Coronary artery (tissue), 2 donors: Measurements from ENCODE around the gene PIP5K1B.

Source experiments
- DNase-seq: peaks from one replicate; pipeline ENCODE4 v3.0.0-alpha.2; 2017; ENCODE audit warnings: low spot score
- H3K27ac ChIP-seq, 2 donors: fragments of 200-600 bp; sonication (generic); one replicate each; pipeline ENCODE4 v1.5.1; 2016 to 2019
- H3K4me3 ChIP-seq: fragments of 200-600 bp; sonication (generic); 2 replicates; pipeline ENCODE4 v1.5.1; 2016; ENCODE audit warnings: mild to moderate bottlenecking, moderate library complexity
- TF ChIP-seq, protein P1 (sequence below): fragments of 200-600 bp; sonication (generic); IDR thresholded peaks from one replicate; pipeline ENCODE4 v1.5.1; 2019; ENCODE audit warnings: antibody characterized with exemption

Gene PIP5K1B

DNA sequence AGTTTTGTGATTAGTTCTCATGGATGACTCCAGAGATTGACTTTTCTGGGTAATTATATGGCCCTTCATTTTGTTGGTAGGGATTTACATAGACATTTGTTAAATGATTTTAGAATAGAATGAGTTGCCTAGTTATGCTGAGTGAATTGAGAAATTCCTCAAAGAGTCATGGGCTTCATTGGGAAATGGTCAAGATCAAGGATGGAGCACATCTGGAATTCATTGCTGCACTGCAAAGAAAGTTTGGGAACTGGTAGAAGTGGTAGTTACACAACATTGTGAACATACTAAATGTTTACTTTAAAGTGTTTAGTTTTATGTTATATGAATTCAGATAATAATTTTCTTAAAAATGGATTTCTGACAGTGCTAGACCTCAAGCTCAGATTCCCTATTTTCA lies 46.5 kb downstream of the PIP5K1B start:
- no peak for DNase-seq
- H3K27ac ChIP-seq = no peak overlapping the region
- no peak overlapping the region for H3K4me3 ChIP-seq
- TF ChIP-seq, protein P1, sequence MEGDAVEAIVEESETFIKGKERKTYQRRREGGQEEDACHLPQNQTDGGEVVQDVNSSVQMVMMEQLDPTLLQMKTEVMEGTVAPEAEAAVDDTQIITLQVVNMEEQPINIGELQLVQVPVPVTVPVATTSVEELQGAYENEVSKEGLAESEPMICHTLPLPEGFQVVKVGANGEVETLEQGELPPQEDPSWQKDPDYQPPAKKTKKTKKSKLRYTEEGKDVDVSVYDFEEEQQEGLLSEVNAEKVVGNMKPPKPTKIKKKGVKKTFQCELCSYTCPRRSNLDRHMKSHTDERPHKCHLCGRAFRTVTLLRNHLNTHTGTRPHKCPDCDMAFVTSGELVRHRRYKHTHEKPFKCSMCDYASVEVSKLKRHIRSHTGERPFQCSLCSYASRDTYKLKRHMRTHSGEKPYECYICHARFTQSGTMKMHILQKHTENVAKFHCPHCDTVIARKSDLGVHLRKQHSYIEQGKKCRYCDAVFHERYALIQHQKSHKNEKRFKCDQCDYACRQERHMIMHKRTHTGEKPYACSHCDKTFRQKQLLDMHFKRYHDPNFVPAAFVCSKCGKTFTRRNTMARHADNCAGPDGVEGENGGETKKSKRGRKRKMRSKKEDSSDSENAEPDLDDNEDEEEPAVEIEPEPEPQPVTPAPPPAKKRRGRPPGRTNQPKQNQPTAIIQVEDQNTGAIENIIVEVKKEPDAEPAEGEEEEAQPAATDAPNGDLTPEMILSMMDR = no peak

DNA sequence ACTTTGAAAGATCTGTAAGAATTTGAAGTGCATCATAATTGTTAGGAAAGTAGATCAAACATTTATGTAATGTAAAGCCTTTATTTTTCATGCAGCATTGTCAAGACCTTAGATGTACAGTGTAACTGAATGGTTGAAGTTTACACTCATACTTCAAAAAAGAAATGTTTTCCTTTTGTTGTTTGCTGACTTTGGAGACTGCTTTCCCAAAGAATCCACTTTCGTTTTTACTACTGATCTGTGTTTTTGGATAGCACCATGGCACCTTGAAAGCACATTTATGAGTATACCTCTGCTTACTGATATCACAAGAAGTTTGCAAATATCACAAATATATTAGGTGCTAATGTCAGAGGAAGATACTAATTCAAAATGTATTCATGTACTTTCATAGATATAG lies 50.0 kb downstream of the PIP5K1B start:
- Histone ChIP-seq H3K4me3 (no peak overlapping the region), H3K27ac (no peak overlapping the region)
- TF ChIP-seq, protein P1 = no peak
- DNase-seq = no peak

DNA sequence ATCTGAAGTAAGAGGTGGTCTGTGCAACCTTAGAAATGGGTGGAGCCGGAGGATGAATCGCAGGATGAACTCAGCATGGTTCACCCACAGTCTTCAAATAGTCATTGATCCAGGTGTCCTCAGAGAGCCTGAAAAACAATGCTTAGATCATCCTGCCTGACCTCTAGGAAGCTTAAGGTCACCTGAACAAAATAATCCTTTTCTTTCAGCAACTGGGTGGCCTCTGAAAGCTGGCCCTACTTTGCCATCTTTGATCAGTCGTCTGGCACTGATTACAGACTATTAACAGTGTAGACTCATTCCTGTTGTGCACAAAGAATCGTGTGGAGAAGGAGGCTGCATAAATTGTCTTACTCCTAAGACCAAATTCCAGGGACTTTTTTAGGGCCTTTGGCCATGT lies 50.7 kb downstream of the PIP5K1B start:
- Histone ChIP-seq H3K4me3 (no peak overlapping the region), H3K27ac (no peak overlapping the region)
- DNase-seq = no peak
- TF ChIP-seq, protein P1 = no peak

DNA sequence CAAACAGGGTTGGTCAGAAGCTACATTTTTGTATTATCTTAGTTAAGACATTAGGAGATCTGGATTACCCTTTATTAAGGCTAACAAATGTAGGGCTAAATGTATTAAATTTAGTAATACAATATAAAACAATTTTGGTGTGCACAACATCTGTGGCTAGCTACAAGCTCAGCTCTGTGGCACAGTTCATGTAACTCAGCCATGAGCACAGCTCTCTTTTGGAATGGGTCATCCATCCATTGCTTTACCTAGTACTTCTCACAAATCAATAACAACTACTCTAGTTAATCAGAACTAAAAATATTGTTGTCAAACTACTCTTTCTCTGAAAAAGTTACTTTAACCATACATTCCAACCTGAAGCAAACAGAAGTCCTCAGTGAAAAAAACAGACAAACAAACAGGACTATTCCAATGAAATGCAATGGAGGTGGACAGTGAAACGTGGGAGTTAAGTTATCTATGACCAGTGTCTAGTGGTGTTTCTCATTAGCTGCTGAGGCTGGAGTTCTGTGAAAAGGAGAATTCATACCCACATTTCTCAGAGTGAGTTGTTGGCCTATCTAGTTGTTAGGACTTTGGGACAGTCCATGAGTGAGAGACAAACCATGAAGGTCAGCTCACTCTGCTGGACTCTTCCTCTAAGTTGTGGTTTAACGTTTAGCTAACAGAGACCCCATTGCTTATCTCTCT lies 55.1 kb downstream of the PIP5K1B start:
- TF ChIP-seq, protein P1 = no peak
- no peak overlapping the region for H3K4me3 ChIP-seq
- no peak overlapping the region for H3K27ac ChIP-seq
- DNase-seq = no peak

DNA sequence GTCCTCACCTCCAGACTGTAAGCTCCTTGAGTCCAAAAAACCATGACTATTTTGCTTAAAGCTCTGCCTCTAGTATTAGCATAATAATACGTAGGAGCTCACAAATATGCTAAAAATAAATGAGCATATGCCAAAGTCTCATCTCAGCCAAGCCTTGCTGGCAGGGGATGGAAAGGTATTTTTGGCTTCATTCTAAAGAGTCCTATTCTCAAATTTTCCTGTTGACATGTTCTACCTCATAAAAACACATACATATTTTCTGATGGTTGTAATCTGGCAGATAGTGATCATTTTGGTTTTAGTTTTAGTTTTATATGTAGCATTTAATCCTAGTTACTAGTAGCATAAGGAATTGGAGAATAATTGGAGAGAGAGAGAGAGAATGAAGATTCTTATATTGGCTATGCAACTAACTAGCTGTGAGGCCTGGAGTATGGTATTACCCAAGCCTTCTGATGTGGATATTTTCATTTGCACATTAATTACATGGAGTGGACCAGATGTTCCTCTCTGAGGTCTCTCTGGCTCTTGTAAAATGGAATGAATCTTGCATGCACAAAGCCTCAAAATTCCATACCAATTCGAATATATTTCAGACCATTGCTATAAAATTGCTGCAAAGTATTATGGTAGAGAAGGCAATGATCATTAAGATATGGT lies 55.8 kb downstream of the PIP5K1B start:
- no peak overlapping the region for H3K27ac ChIP-seq
- DNase-seq = no peak
- TF ChIP-seq, protein P1 = no peak

DNA sequence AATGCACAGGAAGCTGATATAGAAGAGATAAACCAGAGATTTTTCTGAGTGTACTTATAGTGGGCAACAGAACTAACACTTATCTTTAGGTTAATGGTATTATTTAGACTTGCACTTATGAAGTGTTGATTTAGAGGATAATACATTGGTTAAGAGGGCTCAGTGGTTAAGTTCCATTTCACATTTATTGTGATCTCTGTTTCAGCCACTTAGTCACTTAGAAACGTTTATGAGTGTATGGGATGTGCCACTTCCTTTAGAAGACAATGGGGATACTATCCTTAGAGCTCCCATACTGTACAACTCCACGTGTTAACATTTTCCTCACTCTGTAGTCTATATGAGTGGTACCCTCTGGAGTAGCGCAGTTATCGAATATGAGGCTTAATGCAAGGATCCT lies 57.5 kb downstream of the PIP5K1B start:
- H3K4me3 ChIP-seq = no peak overlapping the region
- no peak overlapping the region for H3K27ac ChIP-seq
- TF ChIP-seq, protein P1 = no peak
- no peak for DNase-seq

More for the DNA sequence above, 55.8 kb downstream of the PIP5K1B start:
- no peak overlapping the region for H3K4me3 ChIP-seq

DNA sequence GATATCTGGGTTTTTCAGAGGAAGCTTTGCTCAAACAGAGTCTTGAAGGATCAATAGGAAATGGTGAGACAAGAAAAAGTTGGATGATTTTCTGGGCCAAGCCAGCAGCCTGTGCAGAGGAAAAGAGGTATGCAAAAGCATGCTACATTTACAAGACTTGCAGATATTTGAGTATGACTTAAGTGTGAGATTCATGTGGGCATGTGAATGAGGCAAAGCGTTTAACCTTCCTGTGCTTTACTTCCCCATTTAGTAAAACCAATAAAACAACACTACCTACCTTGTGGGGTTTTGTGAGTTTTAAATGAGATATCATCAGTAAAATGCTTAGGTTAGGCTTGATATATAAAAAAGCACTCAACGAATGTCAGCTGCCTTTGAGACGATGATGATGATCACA lies 58.1 kb downstream of the PIP5K1B start:
- TF ChIP-seq, protein P1 = no peak
- DNase-seq = no peak

More for the DNA sequence above, 58.1 kb downstream of the PIP5K1B start:
- Histone ChIP-seq H3K4me3 (no peak overlapping the region), H3K27ac (no peak overlapping the region)
